ENCODE results near the gene PRSS22. TPM values are rescaled to one million over a fixed set of nuclear protein-coding genes. Genes with fewer than 3 reads are reported as not detected.

Gene PRSS22
- total RNA-seq, 1 donor from 2014 or later: not detected

DNA sequence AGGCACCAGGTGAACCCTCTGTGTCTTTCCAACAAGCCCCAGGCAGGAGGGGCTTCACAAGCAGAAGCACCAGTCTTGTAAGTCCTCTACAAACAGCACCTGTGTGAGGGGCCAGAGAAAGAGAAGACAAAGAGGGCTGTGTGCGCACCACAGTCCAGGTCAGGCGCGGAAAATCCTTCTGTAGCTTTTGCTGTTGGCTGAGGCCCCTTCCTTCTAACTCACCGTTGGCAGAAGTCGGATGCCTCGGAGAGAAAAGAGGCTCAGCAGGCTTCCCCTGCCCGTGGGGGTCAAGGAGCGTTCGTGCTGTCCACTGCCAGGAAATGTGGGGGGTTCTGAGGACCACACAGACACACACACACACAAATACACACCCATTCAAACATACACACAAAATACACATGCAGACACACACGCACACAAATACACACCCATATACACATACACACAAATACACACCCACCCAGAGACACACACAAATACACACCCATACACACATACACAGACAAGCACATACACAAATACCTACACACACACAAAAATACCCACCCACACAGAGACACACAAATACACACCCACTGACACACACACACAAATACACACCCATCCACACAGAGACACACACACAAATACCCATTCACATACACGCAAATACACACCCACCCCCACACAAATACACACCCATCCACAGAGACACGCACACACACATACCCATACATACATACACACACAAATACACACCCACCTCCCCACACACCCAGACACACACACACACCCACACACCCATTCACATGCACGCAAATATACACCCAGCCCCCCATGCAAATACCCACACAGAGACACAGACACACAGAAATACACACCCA, 21.1 kb downstream of the PRSS22 start:
- DNase-seq (ENCODE audit: low spot score): no peak
- intact Hi-C loops (cut with DNase I): no loop called here

DNA sequence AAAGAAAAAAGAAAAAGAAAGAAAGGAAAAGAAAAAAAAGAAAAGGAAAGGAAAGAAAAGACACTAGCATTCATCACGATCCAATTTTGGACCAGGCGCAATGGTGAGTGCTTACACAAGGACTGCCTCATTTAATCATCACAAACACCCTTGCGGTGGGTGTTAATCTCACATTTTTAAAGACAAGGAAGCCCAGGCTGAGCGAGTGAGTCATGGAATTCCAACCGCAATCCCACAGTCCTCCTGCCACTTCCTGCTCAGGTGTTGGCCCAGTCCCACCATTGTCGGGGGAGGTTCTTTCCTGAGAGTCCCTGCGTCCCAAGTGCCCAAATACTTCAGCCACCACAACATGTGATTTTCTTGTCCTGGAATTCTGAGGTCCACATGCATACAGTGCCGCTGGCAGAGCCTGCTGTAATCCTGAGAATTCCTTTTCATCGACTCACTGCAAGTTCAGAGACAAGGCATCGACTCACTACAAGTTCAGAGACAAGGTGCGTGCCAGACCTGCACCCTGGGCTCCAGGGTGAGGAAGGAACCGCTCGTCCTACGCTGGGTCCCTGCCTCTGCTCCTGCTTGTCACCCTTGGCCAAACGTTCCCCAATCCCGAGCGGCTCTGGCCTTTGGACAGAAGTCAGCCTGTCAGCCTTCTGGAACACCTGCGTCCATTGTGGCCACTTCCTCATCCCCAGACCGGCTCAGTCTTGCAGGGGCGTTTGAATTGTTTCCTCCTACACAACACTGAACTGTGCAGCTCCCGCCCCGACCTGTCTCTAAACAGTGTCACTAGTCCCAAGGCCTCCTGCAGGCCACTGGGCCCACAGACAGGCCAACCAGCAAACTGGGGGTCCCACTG, 22.1 kb downstream of the PRSS22 start:
- DNase-seq (ENCODE audit: low spot score): no peak
- intact Hi-C loops (cut with DNase I): no loop called here

DNA sequence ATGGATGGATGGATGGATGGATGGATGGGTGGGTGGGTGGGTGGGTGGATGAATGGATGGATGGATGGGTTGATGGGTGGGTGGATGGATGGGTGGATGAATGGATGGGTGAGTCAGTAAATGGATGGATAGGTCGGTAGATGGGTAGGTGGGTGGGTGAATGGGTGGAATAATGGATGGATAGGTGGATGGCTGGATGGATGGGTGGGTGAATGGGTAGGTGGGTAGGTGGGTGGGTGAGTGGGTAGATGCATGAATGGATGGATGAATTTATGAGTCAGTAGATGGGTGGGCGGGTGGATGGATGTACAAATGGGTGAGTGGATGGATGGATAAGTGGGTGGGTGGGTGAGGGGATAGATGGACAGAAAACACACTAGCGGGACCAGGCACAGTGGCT, 23.0 kb downstream of the PRSS22 start:
- intact Hi-C loops (cut with DNase I): no loop called here
- DNase-seq (ENCODE audit: low spot score): no peak

GRCh38 chr16:2833776-2834175, 24.2 kb downstream of the PRSS22 start:
- DNase-seq (ENCODE audit: low spot score): no peak
- intact Hi-C loops (cut with DNase I): no loop called here

GRCh38 chr16:2831203-2831602, 26.8 kb downstream of the PRSS22 start:
- intact Hi-C loops (cut with DNase I): no loop called here
- DNase-seq (ENCODE audit: low spot score): no peak

GRCh38 chr16:2830355-2830695, 27.6 kb downstream of the PRSS22 start:
- intact Hi-C loops (cut with DNase I): no loop called here
- DNase-seq (ENCODE audit: low spot score): no peak

DNA sequence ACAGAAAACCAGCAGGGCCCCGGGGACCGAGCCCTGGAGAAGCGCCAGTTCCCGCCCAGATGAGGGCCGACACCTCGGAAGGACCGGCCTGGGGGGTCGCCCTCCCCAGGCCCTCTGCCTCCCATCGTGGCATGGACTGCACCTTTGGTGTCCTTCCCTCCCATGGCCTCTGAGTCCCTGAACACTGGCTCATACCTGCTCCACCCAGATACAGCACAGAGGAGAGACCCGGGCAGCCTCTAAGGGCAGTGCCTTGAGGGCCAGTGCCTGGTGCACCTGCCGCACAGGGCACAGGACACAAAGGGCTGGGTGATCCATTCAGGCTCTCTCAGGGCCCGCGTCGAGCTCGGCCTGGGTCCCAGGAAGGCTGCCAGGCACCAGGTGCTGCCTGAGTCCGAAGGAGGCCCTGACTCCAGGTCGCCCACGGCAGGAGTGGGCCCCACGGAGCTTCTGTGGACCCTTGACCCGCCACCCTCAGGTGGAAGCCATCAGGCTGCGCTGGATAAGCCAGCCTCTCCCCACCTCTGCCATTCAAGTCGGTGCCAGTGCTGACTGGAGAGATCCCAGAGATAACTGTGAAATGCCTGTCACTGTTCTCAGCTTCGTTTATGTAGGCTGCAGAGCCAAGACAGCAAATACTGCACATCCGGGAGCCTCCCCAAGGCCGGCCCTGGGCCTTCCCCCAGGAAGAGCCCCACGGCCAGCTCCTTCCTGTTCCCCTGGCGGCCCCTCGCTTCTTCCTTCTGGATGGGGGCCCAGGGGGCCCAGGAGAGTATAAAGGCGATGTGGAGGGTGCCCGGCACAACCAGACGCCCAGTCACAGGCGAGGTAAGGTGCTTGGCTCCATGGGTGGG, 28.2 kb downstream of the PRSS22 start, which contains the start of gene ZG16B:
Gene ZG16B (plus strand): TSS at position 803 of the 854 bp plus-strand sequence. CDS start 139 bp downstream, outside the sequence.
- intact Hi-C loops (cut with DNase I): no loop called here

GRCh38 chr16:2828876-2829430, 29.0 kb downstream of the PRSS22 start:
- DNase-seq (ENCODE audit: low spot score): no peak
- intact Hi-C loops (cut with DNase I): no loop called here

More for the DNA sequence above, 28.2 kb downstream of the PRSS22 start, which contains the start of gene ZG16B:
- DNase-seq (ENCODE audit: low spot score): no peak

DNA sequence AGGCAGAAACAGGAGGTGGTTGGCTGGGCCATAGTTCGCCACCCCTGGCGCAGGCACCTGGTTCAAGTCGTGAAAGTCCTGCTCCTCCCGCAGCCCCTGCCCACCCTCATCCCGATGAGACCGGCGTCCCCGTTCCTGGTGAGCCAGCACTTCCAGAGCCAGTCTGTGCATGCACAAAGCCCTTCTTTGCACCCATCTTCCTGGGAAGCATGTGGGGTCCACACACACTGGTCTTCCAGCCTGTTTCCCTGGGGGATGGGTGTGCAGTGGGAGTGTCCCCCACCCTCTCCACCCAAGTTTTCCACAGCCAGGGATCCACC, 29.5 kb downstream of the PRSS22 start:
- intact Hi-C loops (cut with DNase I): no loop called here
- no peak for DNase-seq (ENCODE audit: low spot score)

GRCh38 chr16:2827831-2828520, 30.0 kb downstream of the PRSS22 start:
- DNase-seq (ENCODE audit: low spot score): peak; percentile 70
- intact Hi-C loops (cut with DNase I): no loop called here

DNA sequence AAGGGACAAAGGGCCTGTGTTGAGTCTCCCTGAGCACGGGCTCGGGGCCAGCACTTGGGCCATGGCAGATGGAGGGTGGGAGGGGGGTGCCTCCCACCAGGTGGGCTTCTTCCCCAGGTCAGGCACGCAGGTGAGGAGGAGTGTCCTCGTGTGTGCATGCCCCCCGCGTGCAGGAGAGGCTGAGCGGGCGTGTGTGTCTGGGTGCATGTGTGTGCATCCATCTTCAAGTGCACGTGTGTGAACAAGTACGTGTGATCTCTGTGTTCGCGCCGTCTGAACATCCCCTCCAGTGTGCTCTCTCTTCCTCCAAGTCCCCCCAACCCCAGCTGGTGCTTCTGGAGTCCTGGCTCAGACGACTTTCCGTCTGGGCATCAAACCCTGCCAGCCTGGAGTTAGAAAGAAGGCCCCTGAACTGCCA, 30.6 kb downstream of the PRSS22 start:
- DNase-seq (ENCODE audit: low spot score): peak; percentile 60
- intact Hi-C loops (cut with DNase I): no loop called here

DNA sequence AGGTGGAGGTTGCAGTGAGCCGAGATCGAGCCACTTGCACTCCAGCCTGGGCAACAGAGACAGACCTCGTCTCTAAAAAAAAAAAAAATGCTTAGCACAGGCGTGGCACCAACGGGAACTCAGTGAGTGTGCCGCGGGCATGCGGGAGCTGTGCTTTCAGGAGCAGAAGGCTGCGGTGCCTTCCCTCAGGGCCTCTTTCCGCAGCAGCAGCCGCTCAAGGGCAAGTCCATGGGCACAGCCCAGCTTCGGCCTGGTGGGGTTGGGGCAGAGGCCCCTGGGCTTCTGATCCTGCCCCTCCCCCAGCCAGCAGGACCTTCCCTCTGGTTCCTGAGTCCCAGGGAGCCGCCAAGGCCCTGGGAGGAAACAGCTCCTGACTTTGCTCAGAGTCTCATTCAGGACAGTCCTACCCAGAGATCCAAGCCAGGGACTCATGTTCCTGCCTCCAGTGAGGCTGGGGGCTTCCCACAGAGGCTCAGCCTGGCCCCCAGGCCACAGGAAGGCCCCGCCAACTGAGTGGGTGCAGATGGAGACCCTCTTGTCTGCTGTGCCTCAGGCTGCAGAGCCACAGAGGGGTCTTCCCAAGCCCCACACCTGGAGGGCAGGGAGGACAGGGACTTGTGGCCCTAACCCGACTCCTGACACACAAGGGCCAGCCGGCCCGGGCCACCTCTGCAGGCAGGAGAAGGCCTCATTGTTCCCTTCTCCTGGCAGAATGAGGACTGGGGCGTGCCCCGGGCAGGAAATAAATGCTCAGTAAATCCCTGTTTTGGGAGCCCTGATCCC, 31.2 kb downstream of the PRSS22 start:
- peak; percentile 67 for DNase-seq (ENCODE audit: low spot score)
- intact Hi-C loops (cut with DNase I): no loop called here

GRCh38 chr16:2825906-2826305, 32.1 kb downstream of the PRSS22 start:
- peak; percentile 67 for DNase-seq (ENCODE audit: low spot score)
- intact Hi-C loops (cut with DNase I): no loop called here

- intact Hi-C loops (cut with DNase I): no loop called here
- peak; percentile 54 for DNase-seq (ENCODE audit: low spot score)
Observed at GRCh38 chr16:2825049-2825742, 32.8 kb downstream of the PRSS22 start.

DNA sequence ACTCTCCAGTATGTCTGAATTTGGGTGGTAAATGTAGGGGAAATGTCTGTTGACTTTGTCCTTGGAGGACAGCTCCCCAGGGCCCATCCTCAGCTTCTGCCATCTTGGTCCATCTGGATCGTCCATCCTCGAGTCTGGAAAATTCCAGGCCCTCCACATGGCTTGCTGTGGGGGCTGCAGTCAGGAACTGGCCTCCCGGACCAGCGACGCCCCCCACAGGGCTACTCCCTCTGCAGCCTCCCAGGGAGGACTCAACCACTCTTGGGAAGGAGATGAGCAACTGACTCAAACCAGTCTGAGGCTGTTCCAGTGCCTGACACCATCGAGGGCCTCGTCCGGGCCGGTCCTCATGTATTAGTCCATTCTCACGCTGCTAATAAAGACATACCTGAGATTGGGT, 33.3 kb downstream of the PRSS22 start:
- intact Hi-C loops (cut with DNase I): no loop called here
- DNase-seq (ENCODE audit: low spot score): no peak

DNA sequence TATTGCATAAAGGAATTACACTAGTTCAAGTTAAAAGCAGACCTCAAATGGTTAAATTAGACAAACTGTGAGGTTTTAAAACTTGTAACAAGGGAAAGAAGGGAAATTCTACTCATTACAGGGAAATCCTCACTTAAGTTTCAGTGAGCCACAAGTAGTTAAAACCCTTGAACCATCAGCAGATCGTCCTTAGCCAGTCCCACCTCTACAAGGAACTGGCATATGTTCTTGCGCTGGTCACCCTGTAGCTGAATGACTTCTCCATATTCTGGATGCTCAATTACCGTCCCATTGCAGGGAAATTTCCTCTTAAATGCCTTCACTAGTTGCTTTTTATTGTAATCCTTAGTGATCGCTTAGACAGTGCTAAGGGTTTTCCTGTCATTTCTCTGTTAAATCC, 35.5 kb downstream of the PRSS22 start:
- no peak for DNase-seq (ENCODE audit: low spot score)
- intact Hi-C loops (cut with DNase I): no loop called here

GRCh38 chr16:2822158-2822495, 35.8 kb downstream of the PRSS22 start:
- intact Hi-C loops (cut with DNase I): no loop called here

More at GRCh38 chr16:2822158-2822495, 35.8 kb downstream of the PRSS22 start:
- DNase-seq (ENCODE audit: low spot score): no peak

All from cardiac septum (tissue), 1 donor.